Measurements from ENCODE around the gene LRRC4B.

GRCh38 chr19:50563597-50563996, 4.6 kb downstream of the LRRC4B start:
- no peak for TF ChIP-seq CTCF (IDR thresholded peaks at IDR 0.05)
- TF ChIP-seq POLR2A (IDR thresholded peaks at IDR 0.05) = no peak

Data from heart left ventricle (tissue), 13 donors.